ENCODE data around the gene GALNT7.

The GALNT7 gene

GRCh38 chr4:173254646-173255045 lies 86.0 kb downstream of the GALNT7 start:
- Histone ChIP-seq H3K27ac (ENCODE audit: extremely low read depth, low read depth, low read length) (no peak overlapping the region), H3K4me3 (ENCODE audit: low read depth, low read length) (no peak overlapping the region), H3K4me1 (ENCODE audit: control insufficient read depth, insufficient read depth, low read length) (peaks cover 3% of the 10 kb centered on the region), H3K9me3 (ENCODE audit: control insufficient read depth, insufficient read depth, low read depth, low read length) (no peaks in the 10 kb centered on the region), H3K36me3 (ENCODE audit: control insufficient read depth in 2 of 2, insufficient read depth in 1 of 2, low read length in 2 of 2) (no peaks in the 10 kb centered on the region)
- no peak for TF ChIP-seq KLF17 (tag by site-specific recombination; IDR thresholded peaks at IDR 0.05)
- no peak for TF ChIP-seq ZBTB7A (tag by site-specific recombination; IDR thresholded peaks at IDR 0.05; ENCODE audit: low read depth)
- TF ChIP-seq TSHZ1 (tag by site-specific recombination; IDR thresholded peaks at IDR 0.05; ENCODE audit: borderline replicate concordance) = no peak
- no peak for TF ChIP-seq ZFHX2 (tag by site-specific recombination; conservative IDR thresholded peaks at IDR 0.05)
- POLR2A ChIA-PET = no interaction called here
- CTCF ChIA-PET = interaction anchor here (1.1 to 3.7 kb wide), 3 partner anchors 44 to 241 kb away, joined by 3 to 18 read pairs (median 3); no protein-coding TSS in a partner anchor

GRCh38 chr4:173256825-173257224 lies 88.2 kb downstream of the GALNT7 start:
- CTCF ChIA-PET = interaction anchor here (0.6 to 2.2 kb wide), 20 partner anchors 13 to 392 kb away, joined by 3 to 42 read pairs (median 4); no protein-coding TSS in a partner anchor
- H3K9me3 ChIP-seq (ENCODE audit: control insufficient read depth, insufficient read depth, low read depth, low read length) = no peaks in the 10 kb centered on the region
- no peak overlapping the region for H3K4me3 ChIP-seq (ENCODE audit: low read depth, low read length)
- no peaks in the 10 kb centered on the region for H3K36me3 ChIP-seq (ENCODE audit: control insufficient read depth in 2 of 2, insufficient read depth in 1 of 2, low read length in 2 of 2)
- no peak overlapping the region for H3K27ac ChIP-seq (ENCODE audit: extremely low read depth, low read depth, low read length)
- POLR2A ChIA-PET = no interaction called here
- no peak for TF ChIP-seq ZNF398 (tag by site-specific recombination; IDR thresholded peaks at IDR 0.05)
- peaks cover 2% of the 10 kb centered on the region for H3K4me1 ChIP-seq (ENCODE audit: control insufficient read depth, insufficient read depth, low read length)

GRCh38 chr4:173257732-173258717 lies 89.4 kb downstream of the GALNT7 start:
- no peaks in the 10 kb centered on the region for H3K9me3 ChIP-seq (ENCODE audit: control insufficient read depth, insufficient read depth, low read depth, low read length)
- H3K27ac ChIP-seq (ENCODE audit: extremely low read depth, low read depth, low read length) = no peak overlapping the region
- CTCF ChIA-PET = interaction anchor here (0.5 to 2.2 kb wide), 28 partner anchors 9 to 366 kb away, joined by 3 to 42 read pairs (median 3); no protein-coding TSS in a partner anchor
- H3K4me3 ChIP-seq (ENCODE audit: low read depth, low read length) = no peak overlapping the region
- POLR2A ChIA-PET = no interaction called here
- H3K36me3 ChIP-seq (ENCODE audit: control insufficient read depth in 2 of 2, insufficient read depth in 1 of 2, low read length in 2 of 2) = no peaks in the 10 kb centered on the region
- no peaks in the 10 kb centered on the region; the same call in 1 of the 2 replicates for H3K4me1 ChIP-seq (ENCODE audit: control insufficient read depth, insufficient read depth, low read length)
- TF ChIP-seq ZNF692 (tag by site-specific recombination; IDR thresholded peaks at IDR 0.05) = peak; percentile 61; the same call in 1 of the 2 replicates
- TF ChIP-seq ZNF266 (tag by site-specific recombination; IDR thresholded peaks at IDR 0.05; ENCODE audit: low read depth) = no peak
- no peak for TF ChIP-seq ZBTB26 (tag by site-specific recombination; optimal IDR thresholded peaks at IDR 0.05)
- no peak for TF ChIP-seq ZXDB (tag by site-specific recombination; IDR thresholded peaks at IDR 0.05)
- 0 out of 2 replicates have a peak, but pooled peaks have one; percentile 29 for TF ChIP-seq PRDM10 (tag by site-specific recombination; IDR thresholded peaks at IDR 0.05)
- no peak for TF ChIP-seq HOXC10 (CRISPR knock-in tag; IDR thresholded peaks at IDR 0.05)
- peak; percentile 75 for TF ChIP-seq ZNF654 (tag by site-specific recombination; IDR thresholded peaks at IDR 0.05; ENCODE audit: low read depth)
- no peak for TF ChIP-seq ZNF658 (tag by site-specific recombination; IDR thresholded peaks at IDR 0.05)
- TF ChIP-seq ZSCAN30 (tag by site-specific recombination; IDR thresholded peaks at IDR 0.05) = peak; percentile 63; the same call in 1 of the 2 replicates
